HEK293T (cell line): ENCODE results near the gene PIK3IP1.
"Not testable (repeated sequence)": the region's sequence is repeated elsewhere in the genome, so short reads cannot be mapped to it uniquely, and the experiment has no call there.

Source experiments
- CTCF ChIA-PET: fragments of 350-600 bp; formaldehyde crosslinking; extraction: SDS; loops from one replicate; lab custom pipeline; 2021; ENCODE audit warnings: antibody characterized with exemption, inconsistent platforms; lab: Yijun Ruan, JAX
- POLR2A ChIA-PET: fragments of 350-600 bp; formaldehyde crosslinking; extraction: SDS; loops from one replicate; lab custom pipeline; 2020; ENCODE audit warnings: antibody characterized with exemption, inconsistent platforms; lab: Yijun Ruan, JAX
- DNase-seq: peaks from one replicate; pipeline ENCODE4 v3.0.0; 2012; ENCODE audit warnings: mixed read lengths; ENCODE audit errors: extremely low spot score
- ARNT ChIP-seq: fragments of 450-650 bp; IDR thresholded peaks from 2 replicates; pipeline ENCODE4 v1.6.1; 2017; ENCODE audit warnings: mild to moderate bottlenecking
- BHLHE40 ChIP-seq: fragments of 450-650 bp; IDR thresholded peaks from 2 replicates; pipeline ENCODE4 v1.6.1; 2016; ENCODE audit warnings: mild to moderate bottlenecking, moderate library complexity, borderline replicate concordance
- CTBP1 ChIP-seq: fragments of 450-650 bp; IDR thresholded peaks from 2 replicates; pipeline ENCODE4 v1.6.1; 2016; ENCODE audit warnings: borderline replicate concordance
- ELF4 ChIP-seq: fragments of 450-650 bp; IDR thresholded peaks from 2 replicates; pipeline ENCODE4 v1.6.1; 2017; ENCODE audit warnings: antibody characterized with exemption
- FOXA1 ChIP-seq: fragments of 450-650 bp; IDR thresholded peaks from 2 replicates; pipeline ENCODE4 v1.6.1; 2016; ENCODE audit warnings: mild to moderate bottlenecking
- FOXK2 ChIP-seq: fragments of 450-650 bp; IDR thresholded peaks from 2 replicates; pipeline ENCODE4 v1.6.1; 2016; ENCODE audit warnings: mild to moderate bottlenecking
- FOXM1 ChIP-seq: fragments of 450-650 bp; IDR thresholded peaks from 2 replicates; pipeline ENCODE4 v1.6.1; 2017; ENCODE audit warnings: mild to moderate bottlenecking, borderline replicate concordance
- HDGF ChIP-seq: fragments of 450-650 bp; IDR thresholded peaks from 2 replicates; pipeline ENCODE4 v1.6.1; 2017; ENCODE audit warnings: antibody characterized with exemption, borderline replicate concordance
- L3MBTL2 ChIP-seq: fragments of 450-650 bp; conservative IDR thresholded peaks from 2 replicates; pipeline ENCODE4 v1.6.1; 2016; ENCODE audit warnings: mild to moderate bottlenecking
- LEF1 ChIP-seq: fragments of 450-650 bp; IDR thresholded peaks from 2 replicates; pipeline ENCODE4 v1.6.1; 2017; ENCODE audit warnings: mild to moderate bottlenecking, borderline replicate concordance
- NFRKB ChIP-seq: fragments of 450-650 bp; IDR thresholded peaks from 2 replicates; pipeline ENCODE4 v1.6.1; 2016; ENCODE audit warnings: mild to moderate bottlenecking, moderate library complexity
- PKNOX1 ChIP-seq: fragments of 450-650 bp; IDR thresholded peaks from 2 replicates; pipeline ENCODE4 v1.6.1; 2016
- SP1 ChIP-seq: fragments of 450-650 bp; IDR thresholded peaks from 2 replicates; pipeline ENCODE4 v1.6.1; 2017
- SUZ12 ChIP-seq: fragments of 450-650 bp; IDR thresholded peaks from 2 replicates; pipeline ENCODE4 v1.6.1; 2016; ENCODE audit warnings: mild to moderate bottlenecking
- TARDBP ChIP-seq: fragments of 450-650 bp; IDR thresholded peaks from 2 replicates; pipeline ENCODE4 v1.6.1; 2016
- ZNF384 ChIP-seq: fragments of 450-650 bp; IDR thresholded peaks from 2 replicates; pipeline ENCODE4 v1.6.1; 2016

Gene PIK3IP1

GRCh38 chr22:31321421-31321820 lies 29.1 kb upstream of the PIK3IP1 start:
- ChIA-PET CTCF (interaction anchor here (1.1 kb wide), 1 partner anchor 9 kb away, joined by 3 read pairs; no protein-coding TSS in a partner anchor), POLR2A (interaction anchor here (1.3 kb wide), 1 partner anchor 31 kb away, joined by 5 read pairs; no protein-coding TSS in a partner anchor)
- TF ChIP-seq ARNT (no peak), TARDBP (no peak), LEF1 (no peak), CTBP1 (no peak), NFRKB (no peak)
- no peak for DNase-seq

- DNase-seq, POLR2A ChIA-PET: not testable (repeated sequence)
- CTCF ChIA-PET: interaction anchor here (0.7 to 1.9 kb wide), 3 partner anchors 10 to 25 kb away, joined by 4 to 6 read pairs (median 5); no protein-coding TSS in a partner anchor
These were observed 21.9 kb upstream of the PIK3IP1 start for GRCh38 chr22:31314220-31314619.

- ChIA-PET CTCF (interaction anchor here (0.5 to 1.9 kb wide), 16 partner anchors 8 to 1388 kb away, joined by 3 to 10 read pairs (median 4); partner anchors contain the start of gene PIK3IP1), POLR2A (interaction anchor here (1.0 to 1.2 kb wide), 3 partner anchors 21 to 34 kb away, joined by 3 to 5 read pairs (median 3); partner anchors contain the start of gene PIK3IP1)
- no peak for TF ChIP-seq ELF4
- DNase-seq: peak; percentile 77
These were observed 21.3 kb upstream of the PIK3IP1 start for GRCh38 chr22:31313366-31314147.

- ChIA-PET CTCF (interaction anchor here (1.0 kb wide), 1 partner anchor 11 kb away, joined by 4 read pairs; no protein-coding TSS in a partner anchor), POLR2A (no interaction called here)
- no peak for TF ChIP-seq SUZ12
- TF ChIP-seq ARNT: no peak
- no peak for TF ChIP-seq L3MBTL2
- no peak for TF ChIP-seq CTBP1
- no peak for TF ChIP-seq BHLHE40
- TF ChIP-seq SP1: no peak
- TF ChIP-seq FOXA1: no peak
- no peak for TF ChIP-seq ZNF384
- no peak for TF ChIP-seq NFRKB
- no peak for TF ChIP-seq FOXK2
- no peak for TF ChIP-seq ELF4
- no peak for TF ChIP-seq FOXM1
- TF ChIP-seq HDGF: no peak
- no peak for TF ChIP-seq TARDBP
- TF ChIP-seq LEF1: no peak
- no peak for TF ChIP-seq PKNOX1
- no peak for DNase-seq
These were observed 15.9 kb upstream of the PIK3IP1 start for GRCh38 chr22:31308181-31308580.

GRCh38 chr22:31305194-31305593 lies 12.9 kb upstream of the PIK3IP1 start:
- TF ChIP-seq NFRKB: no peak
- TF ChIP-seq SUZ12: no peak
- TF ChIP-seq ZNF384: no peak
- TF ChIP-seq PKNOX1: no peak
- TF ChIP-seq FOXA1: no peak
- TF ChIP-seq LEF1: no peak
- no peak for TF ChIP-seq TARDBP
- no peak for TF ChIP-seq FOXK2
- no peak for TF ChIP-seq ARNT
- TF ChIP-seq FOXM1: no peak
- no peak for TF ChIP-seq ELF4
- no peak for TF ChIP-seq L3MBTL2
- no peak for TF ChIP-seq SP1
- no peak for TF ChIP-seq CTBP1
- no peak for TF ChIP-seq BHLHE40
- TF ChIP-seq HDGF: no peak
- ChIA-PET CTCF (no interaction called here), POLR2A (no interaction called here)
- DNase-seq: no peak

- ChIA-PET POLR2A (interaction anchor here (2.6 kb wide), 1 partner anchor 10 kb away, joined by 8 read pairs; the partner anchor contains the start of gene PIK3IP1), CTCF (interaction anchor here (1.2 to 1.5 kb wide), 2 partner anchors 11 to 29 kb away, joined by 3 to 4 read pairs; no protein-coding TSS in a partner anchor)
- TF ChIP-seq PKNOX1: no peak
- no peak for TF ChIP-seq FOXK2
- no peak for TF ChIP-seq SP1
- TF ChIP-seq L3MBTL2: no peak
- no peak for TF ChIP-seq CTBP1
- TF ChIP-seq FOXA1: no peak
- TF ChIP-seq NFRKB: no peak
- no peak for DNase-seq
These were observed 10.2 kb upstream of the PIK3IP1 start for GRCh38 chr22:31302537-31302936.
